HepG2 (cell line): ENCODE results near the gene KPNA3. TPM values are rescaled to one million over a fixed set of nuclear protein-coding genes. Genes with fewer than 3 reads are reported as not detected.

ENCODE experiments used
- ATRX ChIP-seq: sonication (generic); formaldehyde crosslinking; IDR thresholded peaks from 2 replicates; pipeline ENCODE4 v1.4.0; 2020; ENCODE audit warnings: missing genetic modification reagents, borderline replicate concordance
- FOXK1 ChIP-seq: sonication (generic); formaldehyde crosslinking; IDR thresholded peaks from 2 replicates; pipeline ENCODE4 v1.4.0; 2020; ENCODE audit warnings: low read depth, missing genetic modification reagents, borderline replicate concordance
- KDM1A ChIP-seq: IDR thresholded peaks from 2 replicates; pipeline ENCODE4 v1.6.1; 2016; ENCODE audit warnings: missing compliant biosample characterization
- KLF13 ChIP-seq: sonication (generic); formaldehyde crosslinking; IDR thresholded peaks from 2 replicates; pipeline ENCODE4 v1.4.0; 2020; ENCODE audit warnings: mild to moderate bottlenecking, missing genetic modification reagents
- KMT2B ChIP-seq: IDR thresholded peaks from 2 replicates; pipeline ENCODE4 v1.6.1; 2016; ENCODE audit warnings: missing genetic modification reagents, missing compliant biosample characterization
- NR2C2 ChIP-seq: sonication (generic); formaldehyde crosslinking; IDR thresholded peaks from 2 replicates; pipeline ENCODE4 v1.4.0; 2020; ENCODE audit warnings: missing genetic modification reagents, mild to moderate bottlenecking, moderate library complexity, borderline replicate concordance
- POGK ChIP-seq: sonication (generic); formaldehyde crosslinking; conservative IDR thresholded peaks from 2 replicates; pipeline ENCODE4 v1.8.0; 2022; ENCODE audit warnings: mild to moderate bottlenecking, moderate library complexity, missing genetic modification reagents
- RORA ChIP-seq: sonication (generic); formaldehyde crosslinking; IDR thresholded peaks from 2 replicates; pipeline ENCODE4 v1.5.0; 2020; ENCODE audit warnings: mild to moderate bottlenecking, missing genetic modification reagents, moderate library complexity
- SP2 ChIP-seq: sonication (generic); formaldehyde crosslinking; IDR thresholded peaks from 2 replicates; pipeline ENCODE4 v1.5.1; 2020; ENCODE audit warnings: mild to moderate bottlenecking, missing genetic modification reagents
- SRSF1 ChIP-seq: fragments of 200-400 bp; formaldehyde crosslinking; optimal IDR thresholded peaks from 2 replicates; pipeline ENCODE3; 2017; ENCODE audit warnings: mild to moderate bottlenecking, low read depth, low read length, moderate library complexity
- TFDP2 ChIP-seq: sonication (generic); formaldehyde crosslinking; IDR thresholded peaks from 2 replicates; pipeline ENCODE4 v1.4.0; 2020; ENCODE audit warnings: missing genetic modification reagents
- THYN1 ChIP-seq: sonication (generic); formaldehyde crosslinking; IDR thresholded peaks from 2 replicates; pipeline ENCODE4 v1.8.1; 2023; ENCODE audit warnings: low read depth, mild to moderate bottlenecking, moderate library complexity, missing genetic modification reagents, borderline replicate concordance
- ZNF101 ChIP-seq: sonication (generic); formaldehyde crosslinking; IDR thresholded peaks from 2 replicates; pipeline ENCODE4 v1.4.0; 2020; ENCODE audit warnings: mild to moderate bottlenecking, low read depth, missing genetic modification reagents, borderline replicate concordance
- ZNF142 ChIP-seq: sonication (generic); formaldehyde crosslinking; IDR thresholded peaks from 2 replicates; pipeline ENCODE4 v1.4.0; 2020; ENCODE audit warnings: missing genetic modification reagents
- ZNF292 ChIP-seq: sonication (generic); formaldehyde crosslinking; IDR thresholded peaks from 2 replicates; pipeline ENCODE4 v1.8.1; 2022; ENCODE audit warnings: mild to moderate bottlenecking, low read depth, missing genetic modification reagents, borderline replicate concordance
- ZNF746 ChIP-seq: sonication (generic); formaldehyde crosslinking; IDR thresholded peaks from 2 replicates; pipeline ENCODE4 v1.8.0; 2022; ENCODE audit warnings: mild to moderate bottlenecking, missing genetic modification reagents
- ZNF749 ChIP-seq: sonication (generic); formaldehyde crosslinking; IDR thresholded peaks from 2 replicates; pipeline ENCODE4 v1.8.0; 2022; ENCODE audit warnings: mild to moderate bottlenecking, missing genetic modification reagents, moderate library complexity, borderline replicate concordance
- polyA plus RNA-seq, 8 experiments: library from polyadenylated mRNA; depleted of rRNA in 3 of 8; stranded (reverse) in 7 of 8; unstranded in 1 of 8; fragments of >200 nt; fragmentation: Illumina TruSeq in 4 of 8; extraction: Trizol in 4 of 8; gene quantifications; 2 replicates each; pipeline versions ENCODE4 v1.2.1 to v1.2.3, GENCODE V29; 2011 to 2016; ENCODE audit warnings: low read depth in 4 of 8, missing spikeins in 1 of 8, mixed read lengths in 1 of 8; ENCODE audit not compliant: insufficient read depth in 1 of 8
- total RNA-seq, 5 experiments: library from RNA; depleted of rRNA; stranded (reverse); fragments of >200 nt; fragmentation: Illumina TruSeq; extraction: Trizol; gene quantifications; 2 replicates each; pipeline ENCODE4 v1.2.3, GENCODE V29; 2016; ENCODE audit warnings: low read depth in 1 of 5

KPNA3 gene
- total and polyA plus RNA-seq, 2 of the 13 experiments (the other 11 are each of a cell fraction or from before 2014, with no cell fraction given) = 13.0 to 28.9 TPM

- TF ChIP-seq ZNF142 (CRISPR knock-in tag) = no peak; the same call in 1 of the 2 replicates
- no peak; the same call in 1 of the 2 replicates for TF ChIP-seq ZNF746 (CRISPR knock-in tag)
- peak; percentile 73 for TF ChIP-seq TFDP2 (CRISPR knock-in tag)
- TF ChIP-seq ATRX (CRISPR knock-in tag) = no peak
- TF ChIP-seq KMT2B (CRISPR knock-in tag) = peak; percentile 84
- no peak for TF ChIP-seq RORA (CRISPR knock-in tag)
- TF ChIP-seq ZNF101 (CRISPR knock-in tag) = peak; percentile 48; the same call in 1 of the 2 replicates
- TF ChIP-seq NR2C2 (CRISPR knock-in tag) = 0 out of 2 replicates have a peak, but pooled peaks have one; percentile 21
- peak; percentile 64 for TF ChIP-seq SP2 (CRISPR knock-in tag)
- peak; percentile 89 for TF ChIP-seq ZNF749
- TF ChIP-seq POGK (CRISPR knock-in tag) = peak; percentile 84
- 0 out of 2 replicates have a peak, but pooled peaks have one; percentile 34 for TF ChIP-seq ZNF292 (CRISPR knock-in tag)
- TF ChIP-seq KLF13 (CRISPR knock-in tag) = no peak
- no peak for TF ChIP-seq FOXK1
- no peak for TF ChIP-seq SRSF1
- TF ChIP-seq THYN1 (CRISPR knock-in tag) = no peak
- no peak; the same call in 1 of the 2 replicates for TF ChIP-seq KDM1A (CRISPR knock-in tag)
These were observed 101.3 kb downstream of the KPNA3 start, which contains the start of gene EBPL (continued) for GRCh38 chr13:49690995-49691784.
